Testis (tissue), 3 donors: ENCODE data around the gene FBXW8. TPM values are rescaled to one million over a fixed set of nuclear protein-coding genes. Genes with fewer than 3 reads are reported as not detected.

Source experiments
- DNase-seq: peaks from one replicate; pipeline ENCODE4 v3.0.0-alpha.2; 2019
- H3K27ac ChIP-seq, 2 donors: fragments of 200-600 bp; sonication (generic); one replicate each; pipeline ENCODE4 v1.5.1; 2019
- H3K27me3 ChIP-seq: fragments of 200-600 bp; sonication (generic); one replicate; pipeline ENCODE4 v1.5.1; 2019
- H3K36me3 ChIP-seq: fragments of 200-600 bp; sonication (generic); one replicate; pipeline ENCODE4 v1.5.1; 2017; ENCODE audit warnings: low read depth; ENCODE audit errors: missing control alignments
- H3K4me1 ChIP-seq: fragments of 200-600 bp; sonication (generic); one replicate; pipeline ENCODE4 v1.5.1; 2019
- H3K4me3 ChIP-seq, 2 donors: fragments of 200-600 bp; sonication (generic); one replicate each; pipeline ENCODE4 v1.5.1; 2017 to 2019
- H3K9me3 ChIP-seq: fragments of 200-600 bp; sonication (generic); one replicate; pipeline ENCODE4 v1.5.1; 2017
- POLR2A ChIP-seq: fragments of 450-650 bp; IDR thresholded peaks from one replicate; pipeline ENCODE4 v1.6.1; 2017; ENCODE audit warnings: antibody characterized with exemption, mild to moderate bottlenecking, moderate library complexity
- WGBS, 2 donors: methylation state at CpG; one replicate each; pipeline ENCODE4 v1.1.5; 2018; 5-methylcytosine and 5-hydroxymethylcytosine counted together
- intact Hi-C: fragments of 100-400 bp; cut with DNase I; formaldehyde crosslinking; loops from one replicate; pipeline ENCODE4 v1.15.1; 2023; ENCODE audit warnings: low total_unique reads
- polyA plus RNA-seq: library from polyadenylated mRNA; stranded (reverse); fragments of 350-450 nt; fragmentation: Illumina TruSeq; extraction: RNeasy Lipid Tissue Mini Kit (QIAGEN cat#74804); gene quantifications from one replicate; pipeline ENCODE4 v1.2.3, GENCODE V29; 2014; ENCODE audit warnings: low read depth, low replicate concordance; ENCODE audit not compliant: insufficient read depth
- total RNA-seq, 2 donors: library from RNA; depleted of rRNA; stranded (reverse); fragments of >200 nt; gene quantifications; one replicate each; pipeline ENCODE4 v1.2.3, GENCODE V29; 2016
- TF ChIP-seq, protein P1 (sequence below), 3 experiments: fragments of 450-650 bp in 2 of 3; fragments of 200-600 bp in 1 of 3; sonication (generic) in 1 of 3; IDR thresholded peaks; one replicate each; pipeline ENCODE4 v1.5.1; 2016 to 2019; ENCODE audit warnings: antibody characterized with exemption in 3 of 3, mild to moderate bottlenecking in 2 of 3, moderate library complexity in 1 of 3

Gene FBXW8
- total and polyA plus RNA-seq, 3 donors from 2014 or later, result 11.1 to 32.8 (median 31.0) TPM

DNA sequence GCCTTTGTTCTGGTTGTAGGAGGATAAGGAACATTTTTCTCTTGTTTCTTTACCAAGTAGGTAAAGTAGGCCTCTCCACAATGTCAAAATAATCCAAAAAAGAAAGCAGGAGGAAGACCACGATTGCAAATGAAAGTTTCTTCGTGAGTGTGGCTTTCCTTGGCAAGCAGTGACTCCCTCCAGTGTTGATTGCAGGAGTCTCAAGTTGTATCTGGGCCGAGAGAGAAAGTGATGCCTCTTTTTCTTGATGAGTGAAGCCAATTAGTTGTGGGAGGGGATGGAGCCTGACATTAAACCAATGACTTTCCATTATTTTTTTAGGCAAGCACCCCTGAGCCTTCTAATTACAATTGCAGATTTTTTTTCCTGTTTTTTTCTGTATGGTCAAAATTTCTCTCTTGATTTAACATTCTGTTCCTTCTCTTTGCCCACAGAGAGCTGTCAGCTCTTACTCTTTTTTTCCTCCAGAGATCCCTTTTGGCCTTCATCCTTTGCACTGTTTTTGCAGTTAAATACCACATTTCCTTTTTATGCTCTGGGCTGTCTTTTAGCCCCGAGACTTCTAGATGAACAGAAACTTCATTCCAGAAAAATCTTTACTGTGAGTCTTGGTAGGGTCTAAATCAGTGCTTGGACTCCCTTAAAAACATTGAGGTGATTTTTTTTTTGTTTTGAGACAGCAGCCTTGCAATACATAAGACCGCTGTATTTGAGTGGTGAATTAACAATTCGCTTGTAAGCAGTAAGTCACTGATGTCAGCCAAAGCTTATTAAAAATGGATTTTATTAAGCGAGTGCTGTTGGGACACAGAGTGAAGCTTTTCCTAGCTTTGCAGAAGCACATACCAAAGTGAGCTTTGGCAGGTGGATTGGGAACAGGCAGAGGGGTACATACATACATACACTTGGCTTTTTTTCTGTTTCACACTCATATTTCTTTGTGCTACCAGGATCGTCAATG lies 15.8 kb downstream of the FBXW8 start:
- TF ChIP-seq POLR2A, result no peak
- TF ChIP-seq, protein P1, sequence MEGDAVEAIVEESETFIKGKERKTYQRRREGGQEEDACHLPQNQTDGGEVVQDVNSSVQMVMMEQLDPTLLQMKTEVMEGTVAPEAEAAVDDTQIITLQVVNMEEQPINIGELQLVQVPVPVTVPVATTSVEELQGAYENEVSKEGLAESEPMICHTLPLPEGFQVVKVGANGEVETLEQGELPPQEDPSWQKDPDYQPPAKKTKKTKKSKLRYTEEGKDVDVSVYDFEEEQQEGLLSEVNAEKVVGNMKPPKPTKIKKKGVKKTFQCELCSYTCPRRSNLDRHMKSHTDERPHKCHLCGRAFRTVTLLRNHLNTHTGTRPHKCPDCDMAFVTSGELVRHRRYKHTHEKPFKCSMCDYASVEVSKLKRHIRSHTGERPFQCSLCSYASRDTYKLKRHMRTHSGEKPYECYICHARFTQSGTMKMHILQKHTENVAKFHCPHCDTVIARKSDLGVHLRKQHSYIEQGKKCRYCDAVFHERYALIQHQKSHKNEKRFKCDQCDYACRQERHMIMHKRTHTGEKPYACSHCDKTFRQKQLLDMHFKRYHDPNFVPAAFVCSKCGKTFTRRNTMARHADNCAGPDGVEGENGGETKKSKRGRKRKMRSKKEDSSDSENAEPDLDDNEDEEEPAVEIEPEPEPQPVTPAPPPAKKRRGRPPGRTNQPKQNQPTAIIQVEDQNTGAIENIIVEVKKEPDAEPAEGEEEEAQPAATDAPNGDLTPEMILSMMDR (IDR thresholded peaks at IDR 0.05), result no peak
- 50 to 63% methylated on average over 8 of the region's 8 CpGs for WGBS, 2 donors
- no peaks in the 10 kb centered on the region for H3K9me3 ChIP-seq
- no peak overlapping the region for H3K4me3 ChIP-seq
- H3K36me3 ChIP-seq, result no peaks in the 10 kb centered on the region
- no peak for DNase-seq
- H3K4me1 ChIP-seq, result no peaks in the 10 kb centered on the region
- H3K27ac ChIP-seq, result no peak overlapping the region
- intact Hi-C loops, result no loop called here
- H3K27me3 ChIP-seq, result no peaks in the 10 kb centered on the region

DNA sequence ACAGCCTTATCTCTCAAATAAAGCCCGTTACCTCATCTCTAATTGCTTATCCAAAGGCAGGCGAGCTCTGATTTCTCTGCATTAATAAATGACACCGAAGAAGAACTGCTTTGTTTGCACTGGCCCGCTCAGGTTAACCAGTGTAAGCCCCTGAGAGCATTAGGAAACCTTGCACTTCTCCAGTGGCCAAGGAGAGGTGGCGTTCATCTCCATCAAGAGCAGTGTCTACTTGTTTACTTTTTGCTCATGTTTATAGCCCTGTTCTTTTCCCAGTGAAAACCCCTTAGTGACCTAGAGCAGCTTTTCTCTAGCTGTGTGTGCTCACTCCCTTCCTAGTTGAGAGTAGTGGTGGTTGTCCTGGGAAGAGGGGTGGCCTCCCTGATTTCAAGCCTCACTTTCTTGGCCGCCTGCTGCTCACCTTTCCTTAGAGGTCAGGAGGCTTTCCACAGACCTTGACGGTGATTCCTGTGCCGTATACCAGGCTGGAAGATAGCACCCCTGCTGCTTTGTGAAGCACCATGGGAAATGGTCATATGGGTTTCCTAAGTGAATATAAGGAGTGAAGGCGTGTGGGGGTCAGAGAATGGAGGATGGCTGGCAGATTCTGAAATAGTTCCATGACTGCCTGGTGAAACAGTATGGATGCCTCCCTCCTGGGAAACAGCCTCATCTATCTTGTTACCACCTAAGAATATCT lies 16.6 kb downstream of the FBXW8 start:
- DNase-seq, result no peak
- no peaks in the 10 kb centered on the region for H3K36me3 ChIP-seq
- H3K4me3 ChIP-seq, result no peak overlapping the region
- 68 to 69% methylated on average over 9 of the region's 9 CpGs for WGBS, 2 donors
- no peaks in the 10 kb centered on the region for H3K4me1 ChIP-seq
- no peak overlapping the region for H3K27ac ChIP-seq
- no peaks in the 10 kb centered on the region for H3K27me3 ChIP-seq
- intact Hi-C loops, result no loop called here
- no peaks in the 10 kb centered on the region for H3K9me3 ChIP-seq
- no peak for TF ChIP-seq POLR2A
- TF ChIP-seq, protein P1 (IDR thresholded peaks at IDR 0.05), result no peak

DNA sequence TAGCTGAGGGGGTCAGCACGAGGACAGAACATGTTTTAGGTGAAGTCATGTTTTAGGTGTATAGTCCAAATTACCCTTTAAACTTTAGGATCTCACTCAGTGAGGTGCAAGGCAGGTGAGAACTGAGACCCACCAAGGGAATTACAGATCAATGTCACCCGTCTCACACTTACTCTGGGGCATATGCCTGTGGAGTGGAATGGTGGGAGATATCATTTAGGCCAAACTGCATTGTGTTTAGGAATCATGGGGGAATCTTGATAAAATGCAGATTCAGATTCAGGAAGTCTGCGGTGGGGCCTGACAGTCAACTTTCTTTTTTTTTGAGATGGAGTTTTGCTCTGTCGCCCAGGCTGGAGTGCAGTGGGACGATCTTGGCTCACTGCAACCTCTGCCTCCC lies 17.8 kb downstream of the FBXW8 start:
- no peak overlapping the region for H3K27ac ChIP-seq
- peaks cover 8% of the 10 kb centered on the region for H3K4me1 ChIP-seq
- DNase-seq, result no peak
- TF ChIP-seq, protein P1 (IDR thresholded peaks at IDR 0.05), result no peak
- no peak for TF ChIP-seq POLR2A
- 92 to 99% methylated on average over 5 of the region's 5 CpGs for WGBS, 2 donors
- no peaks in the 10 kb centered on the region for H3K27me3 ChIP-seq
- H3K36me3 ChIP-seq, result no peaks in the 10 kb centered on the region
- intact Hi-C loops, result no loop called here
- H3K9me3 ChIP-seq, result no peaks in the 10 kb centered on the region
- H3K4me3 ChIP-seq, result no peak overlapping the region

DNA sequence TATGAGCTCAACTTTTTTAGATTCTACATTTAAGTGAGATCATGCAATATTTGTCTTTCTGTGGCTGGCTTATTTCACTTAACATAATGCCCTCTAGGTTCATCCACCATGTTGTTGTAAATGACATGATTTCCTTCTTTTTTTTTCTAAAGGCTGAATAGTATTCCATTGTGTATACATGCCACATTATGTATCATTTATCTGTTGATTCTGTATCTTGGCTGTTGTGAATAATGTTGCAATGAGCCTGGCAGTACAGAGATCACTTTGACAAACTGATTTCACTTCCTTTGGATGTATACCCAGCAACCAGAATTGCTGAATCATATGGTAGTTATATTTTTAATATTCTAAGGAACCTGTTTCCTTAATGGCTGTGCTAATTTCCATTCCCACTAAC lies 19.1 kb downstream of the FBXW8 start:
- no peak overlapping the region for H3K27ac ChIP-seq
- H3K4me1 ChIP-seq, result peaks cover 17% of the 10 kb centered on the region
- H3K9me3 ChIP-seq, result no peaks in the 10 kb centered on the region
- H3K27me3 ChIP-seq, result no peaks in the 10 kb centered on the region
- H3K36me3 ChIP-seq, result no peaks in the 10 kb centered on the region
- DNase-seq, result no peak
- TF ChIP-seq, protein P1 (IDR thresholded peaks at IDR 0.05), result no peak
- no peak for TF ChIP-seq POLR2A
- H3K4me3 ChIP-seq, result no peak overlapping the region
- intact Hi-C loops, result no loop called here
